NCI-H2196 treated with DMSO at 0.1 percent for 48 hours (cell line): Measurements from ENCODE around the gene CTBP2.
"Not testable (repeated sequence)": the region's sequence is repeated elsewhere in the genome, so short reads cannot be mapped to it uniquely, and the experiment has no call there.

Experiments used
- DNase-seq: peaks from one replicate; lab custom pipeline; 2025; ENCODE audit not compliant: unreplicated experiment; lab: John Stamatoyannopoulos, UW

The CTBP2 gene

DNA sequence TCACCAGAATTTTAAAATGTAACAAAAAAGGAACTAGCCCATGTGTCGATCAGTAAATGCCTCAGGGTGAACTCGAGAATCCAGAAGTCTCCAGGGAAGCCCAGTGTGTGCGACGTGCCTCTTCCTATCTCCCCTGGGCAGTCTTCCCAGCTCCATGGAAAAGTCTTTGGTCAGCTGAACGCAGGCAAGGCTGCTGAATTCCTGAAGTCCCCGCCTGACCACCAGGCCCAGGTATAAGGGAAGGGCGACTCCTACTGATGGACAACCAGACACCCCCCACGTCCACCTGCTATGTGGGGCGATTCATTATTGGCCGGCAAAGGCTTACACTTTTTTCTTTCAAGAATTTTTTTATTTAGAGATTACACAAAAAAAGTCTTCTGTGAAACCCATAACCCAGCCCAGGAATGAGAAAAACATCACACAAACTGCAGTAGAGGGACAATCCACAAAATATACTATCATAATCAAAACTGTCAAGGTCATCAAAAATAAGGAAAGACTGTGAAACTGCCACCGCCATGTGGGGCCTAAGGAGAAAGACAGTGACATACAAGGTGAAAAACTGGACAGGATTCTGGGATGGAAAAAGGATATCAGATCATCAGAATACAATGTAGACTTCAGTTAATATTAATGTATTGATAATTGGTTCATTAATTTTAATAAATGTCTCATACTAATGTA, 93.5 kb downstream of the CTBP2 start:
- DNase-seq: no peak

DNA sequence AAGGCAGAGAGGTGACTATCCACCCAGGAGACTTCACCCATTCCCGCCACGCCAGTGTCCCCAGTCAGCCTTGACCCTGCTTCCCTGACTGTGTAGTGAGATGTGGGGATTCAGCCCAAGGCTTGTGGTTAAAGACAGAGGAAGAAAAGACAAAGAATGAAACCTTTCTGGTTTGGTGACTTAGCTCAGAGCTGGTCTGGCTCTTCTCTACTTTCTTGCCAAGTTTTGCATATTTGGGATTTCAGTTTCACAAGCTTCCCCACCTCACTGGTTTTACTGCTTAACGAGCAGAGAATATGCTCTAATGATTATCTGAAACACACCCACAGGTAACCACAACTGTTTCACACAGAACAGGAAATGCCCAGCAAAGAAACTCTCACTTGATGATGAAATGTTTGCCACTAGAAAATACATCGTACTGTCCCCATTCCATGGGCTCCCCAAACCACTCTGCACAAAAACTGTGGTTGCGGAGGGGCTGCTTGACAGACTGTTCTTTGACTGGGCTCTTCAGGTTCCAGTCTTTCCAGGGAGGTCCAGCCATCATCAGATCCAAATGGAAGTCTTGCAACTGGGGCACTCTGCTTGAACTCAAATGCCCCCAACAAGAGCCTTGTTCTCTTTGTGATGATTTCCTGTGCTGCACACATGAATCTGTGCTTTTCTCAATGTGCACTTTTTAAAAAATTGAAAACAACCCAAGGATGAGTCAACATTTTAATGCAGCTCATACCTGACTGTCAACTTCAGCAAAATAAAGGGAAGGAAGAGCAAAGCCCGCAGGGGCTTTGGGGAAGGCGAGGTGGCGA, 95.5 kb downstream of the CTBP2 start:
- DNase-seq: peak; percentile 13

DNA sequence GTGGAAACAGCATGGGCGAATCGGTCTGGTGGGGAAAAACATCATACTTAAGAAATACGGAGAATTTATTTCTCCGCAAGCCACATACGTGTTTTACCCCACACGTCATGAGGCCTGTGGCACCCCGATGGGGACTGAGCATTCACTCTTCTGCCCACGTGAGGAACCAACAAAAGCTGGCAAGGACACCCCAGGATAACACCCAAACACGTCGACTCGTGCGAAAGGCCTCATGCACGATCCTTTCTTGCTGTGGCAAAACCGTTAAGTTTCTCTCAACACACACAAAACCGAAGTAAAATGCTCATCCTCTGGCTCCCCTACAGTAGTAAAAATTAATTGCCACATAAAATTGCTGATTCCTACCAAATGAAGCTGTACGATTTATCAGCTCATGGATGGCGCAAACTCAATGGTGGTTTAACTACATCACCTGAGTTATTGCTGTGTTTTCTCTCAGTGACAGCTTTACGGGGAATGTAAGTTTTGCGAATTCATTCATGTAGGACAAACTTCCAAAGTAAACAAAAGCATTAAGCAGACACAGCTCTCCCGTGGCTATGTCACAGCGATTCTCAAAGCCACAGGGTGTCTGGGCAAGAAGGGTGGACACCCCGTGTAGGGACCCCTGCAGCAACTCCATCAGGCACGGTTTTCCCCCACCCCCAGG, 97.0 kb downstream of the CTBP2 start:
- DNase-seq: no peak

DNA sequence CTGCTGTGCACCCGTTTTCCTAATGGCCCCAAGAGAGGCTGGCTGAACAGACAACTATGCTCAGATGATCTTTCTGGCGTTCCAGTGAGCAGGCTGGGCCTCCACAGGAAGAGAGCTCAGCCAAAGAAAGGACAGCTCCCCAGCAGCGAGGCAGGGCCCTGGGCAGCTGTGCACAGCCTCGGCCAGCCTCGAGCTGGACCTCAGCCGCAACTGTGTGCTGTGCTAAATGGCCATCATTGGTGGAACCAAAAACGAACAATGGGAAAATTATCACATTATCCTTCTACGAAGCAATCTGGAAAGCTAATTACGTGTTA, 97.5 kb downstream of the CTBP2 start:
- no peak for DNase-seq

DNA sequence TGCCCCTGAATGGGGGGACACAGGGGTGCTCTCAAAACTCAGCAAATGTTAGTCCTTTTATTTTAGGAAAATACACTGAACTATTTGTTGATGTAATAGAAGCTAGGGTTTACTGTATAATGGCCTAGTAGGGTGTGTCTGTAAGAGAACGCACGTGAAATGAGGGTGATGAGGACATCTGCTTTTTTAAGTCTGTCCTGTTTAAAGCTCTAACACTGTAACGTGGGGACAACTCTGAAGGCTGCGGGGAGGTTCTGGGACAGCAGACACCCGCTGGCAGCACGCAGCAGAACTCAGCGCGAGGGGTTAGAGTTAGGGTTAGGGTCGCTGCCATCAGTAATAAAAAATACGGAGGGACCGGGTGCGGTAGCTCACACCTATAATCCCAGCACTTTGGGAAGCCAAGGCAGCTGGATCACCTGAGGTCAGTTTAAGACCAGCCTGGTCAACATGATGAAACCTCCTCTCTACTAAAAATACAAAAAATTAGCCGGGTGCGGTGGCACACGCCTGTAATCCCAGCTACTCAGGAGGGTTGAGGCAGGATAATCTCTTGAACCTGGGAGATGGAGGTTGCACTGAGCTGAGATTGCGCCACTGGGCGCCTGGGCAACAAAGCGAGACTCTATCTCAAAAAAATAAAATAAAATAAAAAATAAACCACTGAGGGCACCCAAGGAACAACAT, 98.0 kb downstream of the CTBP2 start:
- DNase-seq: no peak

DNA sequence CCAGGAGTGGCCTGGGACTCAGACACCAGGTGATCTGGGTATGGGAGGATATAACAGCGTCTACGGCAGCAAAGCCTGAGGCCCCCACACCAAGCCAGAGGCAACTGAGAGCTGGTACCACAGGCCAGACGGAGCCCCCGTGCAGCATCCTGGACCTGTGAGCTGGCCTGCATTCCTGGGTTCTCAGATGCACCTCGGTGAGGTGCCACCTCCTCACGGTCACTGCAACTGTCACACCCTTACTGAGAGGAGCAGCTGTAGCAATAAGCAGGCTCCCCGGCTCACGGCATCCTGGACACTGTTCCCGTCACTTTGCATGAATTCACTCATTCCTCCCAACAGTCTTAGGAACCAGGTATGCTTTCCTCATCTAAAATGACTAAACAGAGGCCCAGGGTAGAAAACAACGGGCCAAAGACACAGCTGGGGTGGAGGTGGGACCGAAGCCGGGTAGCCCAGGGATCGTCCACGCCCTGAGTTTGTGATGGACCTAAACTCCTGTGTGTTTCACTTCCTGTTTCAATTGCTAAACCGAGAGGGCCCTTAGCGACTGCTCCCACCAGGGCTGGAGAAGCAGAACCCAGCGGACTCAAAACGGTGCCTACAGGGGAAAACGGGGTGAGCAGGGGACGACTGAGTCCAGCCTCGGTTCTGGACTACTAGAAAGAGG, 98.7 kb downstream of the CTBP2 start:
- no peak for DNase-seq

DNA sequence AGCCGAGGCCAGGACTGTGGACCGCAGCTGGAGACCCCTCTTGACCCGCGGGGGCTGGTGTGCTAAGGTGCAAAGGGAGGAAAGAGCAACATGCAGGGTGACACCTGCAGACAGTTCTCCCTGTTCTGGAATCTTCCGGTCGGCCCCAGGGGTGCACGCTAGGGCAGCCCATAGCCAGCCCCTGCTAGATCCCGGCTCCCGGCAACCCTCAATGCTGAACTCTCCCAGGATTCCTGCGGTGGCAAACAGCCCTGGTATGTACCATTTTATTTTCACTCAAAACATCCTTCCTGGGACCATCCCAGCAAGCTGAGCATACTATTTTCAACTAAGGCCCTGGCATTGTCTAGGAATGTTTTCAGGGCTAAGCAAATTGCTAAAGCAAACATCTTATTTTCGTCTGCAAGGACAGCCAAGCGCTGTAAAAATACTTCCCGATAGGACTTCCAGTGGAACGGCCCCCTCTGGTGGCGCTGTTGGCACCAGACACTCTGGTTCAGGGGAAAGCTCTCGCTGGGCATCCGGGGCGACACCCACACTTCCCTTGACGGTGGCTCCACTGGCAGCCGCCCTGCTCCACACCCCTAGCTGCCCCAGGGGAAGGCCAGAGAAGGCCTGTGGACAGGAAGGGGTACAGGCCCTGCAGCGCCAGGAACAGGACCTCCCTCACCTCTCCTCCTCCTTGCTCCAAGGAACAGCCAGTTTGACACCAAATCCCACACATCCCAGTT, 99.4 kb downstream of the CTBP2 start:
- peak; percentile 18 for DNase-seq

DNA sequence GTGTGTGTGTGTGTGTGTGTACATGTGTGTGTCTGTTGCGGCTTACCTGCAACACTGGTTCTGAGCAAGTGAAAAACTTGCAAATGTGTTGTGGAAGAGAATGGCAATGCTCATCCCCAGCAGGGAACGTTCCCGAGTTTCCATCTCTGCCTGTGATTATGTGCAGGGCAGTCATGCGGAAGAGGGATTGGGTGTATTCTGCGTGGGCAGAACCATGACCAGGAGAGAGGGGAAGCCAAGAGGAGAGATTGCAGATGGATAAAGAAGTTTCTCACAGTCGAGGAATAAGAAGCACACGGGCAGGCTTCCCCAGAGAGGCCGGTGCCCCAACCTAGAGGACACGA, 99.9 kb downstream of the CTBP2 start:
- DNase-seq: no peak

DNA sequence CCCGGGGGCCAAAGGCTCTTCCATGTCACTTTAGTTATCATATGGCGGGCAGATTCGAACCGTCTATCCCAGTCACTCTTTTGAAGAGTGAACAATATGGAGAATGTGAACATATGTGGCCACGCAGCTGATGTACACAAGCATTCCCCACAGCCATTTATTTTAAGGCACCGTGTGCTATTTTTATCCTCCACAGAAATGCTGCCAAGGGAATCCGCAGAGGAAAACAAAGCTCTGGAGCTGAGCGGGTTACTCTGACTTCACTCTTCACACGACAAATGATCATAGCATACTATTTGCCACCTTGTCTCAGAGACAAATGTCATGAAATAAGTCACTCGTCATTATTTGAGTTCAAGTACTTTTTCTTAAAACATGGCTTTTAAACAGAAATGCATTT, 100.3 kb downstream of the CTBP2 start:
- no peak for DNase-seq

DNA sequence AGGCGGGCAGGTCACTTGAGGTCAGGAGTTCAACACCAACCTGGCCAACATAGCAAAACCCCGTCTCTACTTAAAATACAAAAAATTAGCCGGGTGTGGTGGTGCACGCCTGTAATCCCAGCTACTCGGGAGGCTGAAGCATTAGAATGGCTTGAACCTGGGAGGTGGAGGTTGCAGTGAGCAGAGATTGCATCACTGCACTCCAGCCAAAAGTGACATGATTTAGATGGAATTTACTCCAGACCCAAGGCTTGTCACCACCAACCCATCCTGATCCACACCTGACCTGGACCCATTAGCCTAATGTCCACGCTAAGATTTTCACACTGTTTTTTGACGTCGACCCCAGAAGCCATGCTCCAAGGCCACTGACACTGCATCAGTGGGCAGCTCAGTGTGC, 101.0 kb downstream of the CTBP2 start:
- not testable (repeated sequence) for DNase-seq

DNA sequence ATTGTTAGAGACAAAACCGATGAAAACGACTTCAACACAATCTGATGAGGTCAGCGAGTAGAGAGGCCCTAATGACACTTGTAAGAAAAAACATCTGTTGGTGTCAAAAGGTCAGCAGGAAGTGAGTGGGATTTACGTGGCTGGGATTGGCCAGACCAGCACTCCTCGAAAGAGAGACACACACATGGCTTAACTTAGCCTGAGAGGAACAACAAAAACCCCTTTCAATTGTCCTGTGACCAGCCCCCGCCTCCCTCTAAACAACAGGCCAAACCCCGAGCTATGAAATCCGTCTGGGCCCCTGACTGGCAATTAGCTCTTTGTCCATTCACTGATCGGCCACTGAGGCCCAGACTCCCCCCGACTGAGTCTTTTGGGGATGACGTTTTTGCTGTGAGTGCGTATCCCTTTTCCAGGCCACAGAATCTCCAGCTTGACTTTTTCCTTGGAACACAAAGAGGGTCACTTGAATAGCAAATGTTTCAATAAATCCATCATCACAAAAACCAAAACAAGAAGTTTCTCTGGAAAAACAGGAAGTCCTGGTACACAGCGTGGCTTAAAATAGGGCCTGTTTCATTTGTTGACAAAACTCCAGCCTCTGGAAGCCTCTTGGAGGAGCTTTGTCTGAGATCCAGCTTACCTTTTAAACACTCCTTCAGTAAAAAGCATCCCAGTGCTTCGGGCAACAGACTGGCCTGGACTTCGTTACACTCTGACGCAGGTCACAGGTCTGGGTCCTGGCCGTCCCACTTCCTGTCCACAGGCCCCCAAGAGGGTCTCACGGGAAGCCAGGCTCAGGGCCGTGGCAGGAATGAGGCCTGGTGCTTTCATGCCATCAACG, 103.0 kb downstream of the CTBP2 start:
- no peak for DNase-seq

DNA sequence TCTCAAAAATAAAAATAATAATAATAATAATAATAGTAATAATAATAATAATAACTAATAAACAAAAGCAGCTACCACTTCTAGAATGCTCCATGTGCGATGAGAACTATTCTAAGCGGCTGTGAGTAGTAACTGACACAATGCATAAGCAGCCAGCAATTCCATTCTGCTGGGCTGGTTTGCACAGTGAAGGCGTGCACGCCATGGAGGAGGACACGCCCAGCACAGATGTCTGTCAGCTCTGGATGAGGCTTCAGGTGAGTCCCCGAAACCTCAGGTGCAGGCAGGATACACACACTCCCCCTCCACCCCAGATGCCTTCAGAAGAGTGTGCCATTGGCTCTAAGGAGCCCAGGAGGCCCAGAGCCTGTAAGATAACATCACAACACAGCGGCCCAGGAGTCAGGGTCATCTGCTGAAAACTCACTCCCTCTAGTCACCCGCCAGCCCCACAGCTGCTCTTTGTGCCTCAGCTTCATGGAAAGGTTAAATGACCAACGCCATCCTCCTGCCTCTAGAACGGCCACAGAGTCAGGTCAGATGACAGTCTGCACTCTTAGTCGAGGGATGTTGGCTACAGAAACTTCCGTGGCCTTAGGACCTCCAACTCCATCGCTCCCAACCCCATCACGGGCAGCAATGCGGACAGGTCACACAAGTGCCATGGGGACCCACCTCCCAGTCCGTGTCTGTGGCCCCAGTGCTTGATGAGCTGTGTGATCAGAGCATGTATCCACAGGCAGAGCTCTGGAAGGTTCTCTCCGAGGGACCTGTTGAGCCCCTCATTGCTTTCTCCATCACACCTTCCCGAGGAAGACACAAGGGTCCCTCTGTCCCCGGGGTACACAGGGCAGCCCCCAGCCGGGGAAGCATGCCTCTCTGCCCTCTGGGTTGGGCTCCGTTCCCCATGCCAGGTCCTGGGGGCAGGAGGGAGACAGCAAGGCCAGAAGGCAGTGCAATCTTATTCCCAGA, 103.9 kb downstream of the CTBP2 start:
- no peak for DNase-seq

DNA sequence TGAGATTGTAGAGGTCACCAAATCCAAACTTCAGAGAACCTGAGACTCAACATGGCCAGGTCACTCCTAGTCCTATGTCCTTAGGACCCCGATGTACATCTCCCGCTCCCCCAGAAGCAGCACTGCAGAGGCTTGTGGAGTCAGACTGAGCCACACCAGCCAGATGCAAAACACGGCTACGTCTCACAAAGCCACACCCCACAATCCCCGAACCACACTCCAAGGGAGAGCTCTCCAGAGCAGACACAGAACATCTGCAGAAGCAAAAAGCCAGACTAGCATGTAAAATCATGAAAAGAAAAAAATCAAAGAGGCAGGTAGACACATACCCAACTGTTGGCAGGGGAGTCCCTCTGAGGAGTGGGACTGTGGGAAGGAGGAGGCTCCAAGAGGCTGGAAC, 104.9 kb downstream of the CTBP2 start:
- no peak for DNase-seq

DNA sequence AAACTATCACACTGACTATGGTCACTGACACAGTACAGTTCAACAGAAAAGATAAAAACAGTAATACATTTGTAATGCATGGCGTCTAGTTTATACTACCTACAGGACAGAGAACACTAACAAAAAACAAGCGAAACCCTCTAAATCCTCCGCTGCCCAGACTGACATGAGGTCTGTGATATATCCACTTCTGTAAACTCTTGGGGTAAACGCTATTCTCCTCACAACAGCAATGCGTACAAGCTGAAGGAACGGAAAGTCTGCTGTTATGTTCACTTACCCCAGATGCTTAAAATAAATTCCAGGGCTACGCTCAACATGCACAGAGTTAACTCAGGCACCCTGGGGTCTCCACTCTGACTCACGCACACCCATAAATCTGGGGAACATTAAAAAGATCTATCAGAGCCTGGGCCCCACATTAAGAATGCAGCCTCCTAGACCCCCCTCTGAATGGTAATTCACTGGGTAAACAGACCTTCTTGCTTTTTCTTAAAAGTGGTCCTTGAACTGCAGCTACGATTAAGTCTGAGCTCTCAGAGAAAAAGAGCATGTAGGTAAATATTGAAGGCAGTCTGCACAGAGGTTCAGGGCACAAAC, 105.6 kb downstream of the CTBP2 start:
- DNase-seq: no peak

DNA sequence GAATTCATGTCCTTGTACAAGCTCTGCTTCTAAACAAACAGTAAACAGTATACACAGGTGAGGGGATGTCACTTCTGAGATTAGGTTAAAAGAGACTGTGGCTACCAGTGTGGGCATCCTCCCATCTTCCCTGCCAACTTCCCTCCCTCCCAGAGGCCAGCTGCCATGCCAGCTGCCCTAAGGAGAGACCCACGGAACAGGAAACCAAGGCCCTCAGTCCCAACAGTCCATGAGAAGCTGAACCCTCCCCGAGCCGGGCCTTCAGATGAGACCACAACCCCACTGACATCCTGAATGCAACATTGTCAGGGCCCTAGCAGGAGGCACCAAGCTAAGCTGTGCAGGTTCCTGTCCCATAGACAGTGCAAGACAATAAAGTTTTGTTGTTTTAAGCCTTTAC, 106.1 kb downstream of the CTBP2 start:
- no peak for DNase-seq

DNA sequence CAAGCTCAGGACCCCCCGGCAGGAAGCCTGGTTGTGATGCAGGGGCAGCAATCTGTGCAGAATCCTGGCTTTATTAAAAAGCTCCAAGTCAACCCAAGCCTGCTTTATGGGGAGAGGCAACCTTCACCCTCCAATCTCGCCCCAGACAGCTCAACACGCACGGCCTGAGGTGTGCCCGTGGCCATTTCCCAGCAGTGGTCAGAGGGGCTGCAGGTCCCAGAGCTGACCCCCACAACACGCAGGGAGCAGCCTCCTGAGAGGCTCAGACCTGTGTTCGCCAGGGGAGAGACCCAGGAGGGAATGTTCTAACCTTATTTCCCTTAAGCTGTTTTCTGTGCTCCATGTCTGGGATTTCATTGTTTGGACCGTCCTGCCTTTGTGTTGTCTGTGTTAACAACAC, 108.2 kb downstream of the CTBP2 start:
- no peak for DNase-seq

DNA sequence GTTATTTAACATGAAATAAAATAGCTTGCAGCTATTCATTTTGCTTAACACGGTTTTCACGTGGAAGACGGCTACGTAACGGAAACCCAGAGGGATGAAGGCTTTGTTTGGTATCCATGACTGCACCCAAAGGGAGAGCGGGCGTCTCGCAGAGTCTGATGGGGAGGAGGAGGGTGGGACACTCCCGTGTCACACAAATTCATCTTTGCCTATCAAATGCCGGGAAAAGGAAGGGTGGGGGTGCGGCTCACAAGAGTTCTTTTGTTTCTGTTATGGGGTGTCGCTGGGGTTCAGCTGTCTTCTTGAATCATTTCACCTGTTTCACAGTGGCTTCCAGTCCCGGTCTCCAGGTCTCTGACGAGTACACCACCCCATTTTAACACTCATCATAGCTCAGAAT, 110.0 kb downstream of the CTBP2 start:
- no peak for DNase-seq

DNA sequence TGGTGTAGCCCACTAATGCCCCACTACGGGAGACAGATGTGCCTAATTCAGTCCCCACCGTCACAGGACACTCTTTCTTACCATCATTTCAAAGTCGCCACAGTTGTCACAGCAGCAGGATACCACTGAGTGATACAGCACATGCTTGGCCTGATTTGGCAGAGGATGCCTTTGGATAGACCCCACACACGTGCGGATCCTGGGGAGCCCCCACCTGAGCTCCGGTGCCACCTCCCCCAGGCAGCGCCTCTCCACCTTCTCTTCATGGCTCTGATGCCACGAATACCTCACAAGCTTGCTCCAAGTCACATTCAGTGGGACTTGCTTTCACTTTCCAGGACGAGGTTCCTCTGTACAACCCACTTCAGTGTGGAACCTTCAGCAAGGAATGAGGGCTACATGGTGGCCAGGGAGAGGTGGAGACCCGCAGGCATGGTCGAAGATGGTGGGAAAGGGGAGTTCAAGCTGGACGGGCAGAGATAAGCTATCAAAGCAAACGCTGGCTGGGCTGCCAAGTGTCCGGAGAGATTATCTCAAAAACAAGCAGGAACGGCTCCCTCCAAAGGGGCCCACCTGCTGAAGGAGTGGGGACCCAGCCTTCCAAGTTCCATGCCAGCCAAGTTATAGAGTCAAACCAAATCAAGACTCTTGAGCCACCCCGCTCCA, 111.0 kb downstream of the CTBP2 start:
- DNase-seq: no peak
